AG20443 (cell line): Measurements from ENCODE around the gene PCBD2.
"Not testable (repeated sequence)": the region's sequence is repeated elsewhere in the genome, so short reads cannot be mapped to it uniquely, and the experiment has no call there.

ENCODE experiments used
- DNase-seq: peaks from one replicate; pipeline ENCODE4 v3.0.0; 2012; ENCODE audit warnings: low spot score, mixed read lengths

Gene PCBD2

GRCh38 chr5:134963098-134963497 lies 58.2 kb downstream of the PCBD2 start:
- DNase-seq, result no peak

DNA sequence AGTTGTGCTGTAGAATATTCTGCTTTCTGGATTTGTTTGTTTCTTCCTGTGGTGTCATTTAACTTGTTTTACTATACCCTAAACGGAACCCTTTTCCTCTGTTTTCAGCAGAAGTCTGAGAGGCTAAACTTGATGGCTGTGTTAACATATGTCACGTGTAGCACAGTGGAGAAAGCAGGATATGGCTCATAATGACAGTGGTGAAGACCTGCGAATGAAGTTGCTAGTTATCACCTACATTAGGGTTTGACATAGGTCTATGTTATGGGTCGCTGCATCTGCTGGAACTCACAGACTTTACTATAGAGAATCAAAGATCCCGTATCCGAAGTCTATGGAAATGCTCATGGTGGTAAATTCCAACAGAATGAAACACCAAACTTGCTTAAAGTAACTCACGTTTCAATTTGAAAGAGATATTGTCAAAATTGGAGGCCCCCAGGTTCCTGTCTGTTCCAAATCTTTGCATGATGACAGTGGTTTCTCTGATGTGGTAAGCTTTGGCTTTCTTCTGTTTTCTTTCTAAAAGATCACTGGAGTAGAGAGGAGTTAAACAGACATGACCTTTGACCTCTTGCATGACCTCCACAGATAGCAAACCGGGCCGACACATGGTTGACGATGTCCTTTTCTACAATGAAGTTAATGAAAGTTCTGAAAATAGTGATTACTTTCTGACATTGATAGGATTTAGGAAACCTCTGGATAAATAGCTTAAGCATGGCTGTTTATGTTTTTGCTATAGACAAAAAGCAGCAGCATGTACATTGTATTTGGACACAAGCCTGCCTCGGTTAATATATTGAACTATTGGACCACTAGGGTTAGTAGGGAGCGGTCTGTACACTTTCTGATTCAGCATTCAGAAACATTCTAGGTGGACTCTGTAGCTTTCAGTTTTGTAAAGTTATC lies 59.7 kb downstream of the PCBD2 start:
- no peak for DNase-seq

DNA sequence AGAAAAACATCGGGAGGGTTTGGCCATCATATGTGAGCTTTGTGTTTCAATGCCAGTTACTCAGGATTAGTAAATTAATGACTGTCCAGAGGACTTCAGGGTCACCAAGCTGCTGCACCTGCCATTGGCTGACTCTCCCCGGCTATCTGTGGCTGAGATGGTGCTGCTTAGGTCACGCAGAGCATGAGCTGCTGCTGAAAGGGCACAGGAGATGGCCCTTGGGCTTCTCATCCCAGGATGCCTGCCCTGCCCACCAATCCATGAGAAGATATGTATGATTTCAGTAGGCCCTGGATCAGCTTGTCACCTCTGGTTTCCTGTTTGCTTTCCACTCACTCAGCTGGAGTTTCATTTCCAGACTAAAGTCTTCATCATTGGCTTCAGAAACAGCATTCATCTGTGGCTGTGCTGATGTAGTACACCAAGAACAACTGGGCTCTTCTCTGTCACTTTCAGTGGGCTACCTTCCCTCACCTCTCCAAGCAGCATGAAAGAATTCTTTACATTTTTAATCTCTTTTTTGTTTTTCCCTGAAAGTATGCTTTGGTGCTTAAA lies 60.4 kb downstream of the PCBD2 start:
- no peak for DNase-seq

DNA sequence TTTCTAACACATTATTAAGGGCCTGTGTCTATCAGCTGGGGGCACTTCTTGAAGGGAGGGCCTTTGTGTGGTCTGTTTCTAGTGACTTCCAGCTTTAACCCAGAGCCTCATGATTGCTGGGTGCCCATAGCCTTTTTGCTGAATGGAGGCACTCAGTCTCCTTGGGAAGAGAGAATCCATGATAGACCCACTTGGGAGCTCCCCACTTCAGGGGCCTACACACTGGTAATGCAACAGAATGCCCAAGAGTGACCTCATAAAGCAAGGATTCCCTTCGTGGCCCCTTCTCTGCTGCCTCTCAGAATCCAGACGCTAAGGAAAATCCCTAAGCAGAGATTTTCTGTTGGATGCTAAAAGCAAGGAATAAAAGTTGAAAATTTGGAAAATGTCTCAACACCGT lies 62.7 kb downstream of the PCBD2 start, which contains the start of gene CATSPER3:
CATSPER3 (plus strand) TSS at position 301 of the 400 bp plus-strand sequence; CDS start at position 386, 85 bp downstream.
- no peak for DNase-seq

GRCh38 chr5:134968055-134968454 lies 63.1 kb downstream of the PCBD2 start:
- no peak for DNase-seq

- no peak for DNase-seq
Observed at GRCh38 chr5:134969166-134969565, 64.2 kb downstream of the PCBD2 start.

DNA sequence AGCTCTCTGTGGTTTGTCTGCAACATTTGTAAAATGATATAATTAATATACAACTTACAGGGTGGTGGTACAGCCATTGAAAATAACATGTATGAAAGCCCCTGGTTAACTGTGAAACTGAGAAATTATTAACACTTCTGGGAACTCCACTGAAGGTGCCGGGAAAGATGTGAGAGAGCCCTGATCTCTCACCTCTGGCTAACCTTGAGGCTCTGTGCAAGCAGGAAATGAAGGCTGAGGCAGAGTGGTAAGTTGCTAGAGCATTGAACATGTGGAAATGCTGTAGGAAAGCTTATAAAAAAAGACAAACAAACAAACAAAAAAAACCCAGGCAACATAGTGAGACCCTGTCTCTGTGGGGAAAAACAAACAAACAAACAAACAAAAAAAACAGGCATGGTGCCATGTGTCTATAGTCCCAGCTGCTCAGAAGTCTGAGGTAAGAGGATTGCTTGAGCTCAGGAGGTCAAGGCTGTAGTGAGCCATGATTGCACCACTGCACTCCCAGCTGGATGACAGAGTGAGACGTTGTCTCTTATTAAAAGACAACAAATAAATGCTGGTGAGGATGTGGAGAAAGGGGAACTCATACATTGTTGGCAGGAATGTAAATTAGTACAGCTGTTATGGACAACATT lies 70.3 kb downstream of the PCBD2 start:
- DNase-seq, result no peak

- DNase-seq, result no peak
Observed at GRCh38 chr5:134975843-134976242, 70.9 kb downstream of the PCBD2 start.

- no peak for DNase-seq
Observed at GRCh38 chr5:134976841-134977240, 71.9 kb downstream of the PCBD2 start.

GRCh38 chr5:134979416-134979815 lies 74.5 kb downstream of the PCBD2 start:
- DNase-seq, result no peak

DNA sequence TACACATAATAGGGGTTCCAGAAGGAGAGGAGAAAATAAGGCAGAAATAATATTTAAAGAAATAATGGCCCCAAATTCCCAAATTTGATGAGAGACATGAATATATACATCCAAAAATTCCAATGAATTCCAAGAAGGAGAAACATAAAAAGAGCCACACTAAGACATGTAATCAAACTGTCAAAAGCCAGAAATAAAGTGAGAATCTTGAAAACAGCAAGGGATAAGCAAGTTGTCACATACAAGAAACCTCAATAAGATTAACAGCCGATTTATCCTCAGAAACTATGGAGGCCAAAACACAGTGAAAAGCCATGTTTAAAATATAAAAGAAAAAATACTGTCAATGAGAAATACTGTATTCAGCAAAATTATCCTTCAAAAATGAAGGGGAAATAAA lies 77.3 kb downstream of the PCBD2 start:
- DNase-seq, result no peak

DNA sequence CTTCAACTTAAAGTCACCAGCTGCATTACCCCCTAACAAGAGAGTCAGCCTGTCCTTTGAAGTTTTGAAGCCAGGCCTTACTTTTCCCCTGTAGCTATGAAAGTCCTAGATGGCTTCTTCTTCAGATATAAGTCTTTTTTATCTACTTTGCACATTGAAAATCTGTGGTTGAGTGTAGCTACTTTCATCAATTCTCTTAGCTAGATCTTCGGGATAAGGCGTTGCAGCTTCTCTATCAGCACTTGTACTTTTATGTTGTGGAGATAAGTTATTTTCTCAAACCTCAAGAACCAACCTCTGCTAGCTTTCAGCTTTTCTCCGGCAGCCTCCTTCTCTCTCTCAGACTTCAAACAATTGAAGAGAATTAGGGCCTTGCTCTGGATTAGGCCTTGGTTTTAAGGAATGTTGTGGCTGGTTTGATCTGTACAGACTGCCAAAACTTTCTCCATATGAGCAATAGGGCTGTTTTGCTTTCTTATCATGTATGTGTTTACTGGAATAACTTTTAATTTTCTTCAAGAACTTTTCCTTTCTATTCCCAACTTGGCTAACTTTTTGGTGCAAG lies 84.4 kb downstream of the PCBD2 start:
- DNase-seq, result peak; percentile 12

DNA sequence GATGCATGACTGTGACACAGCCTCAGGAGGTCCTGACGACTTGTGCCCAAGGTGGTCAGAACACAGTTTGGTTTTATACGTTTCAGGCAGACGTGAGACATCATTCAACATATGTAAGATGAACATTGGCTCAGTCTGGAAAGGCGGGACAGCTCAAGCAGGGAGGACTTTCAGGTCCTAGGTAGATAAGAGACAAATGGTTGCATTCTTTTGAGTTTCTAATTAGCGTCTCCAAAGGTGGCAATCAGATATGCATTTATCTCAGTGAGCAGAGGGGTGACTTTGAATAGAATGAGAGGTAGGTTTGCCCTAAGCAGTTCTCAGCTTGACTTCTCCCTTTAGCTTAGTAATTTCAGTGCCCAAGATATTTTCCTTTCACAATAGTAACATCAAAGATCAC lies 85.3 kb downstream of the PCBD2 start:
- DNase-seq, result not testable (repeated sequence)

- no peak for DNase-seq
Observed at GRCh38 chr5:134992148-134992547, 87.2 kb downstream of the PCBD2 start.

GRCh38 chr5:134993161-134993560 lies 88.2 kb downstream of the PCBD2 start:
- DNase-seq, result no peak

DNA sequence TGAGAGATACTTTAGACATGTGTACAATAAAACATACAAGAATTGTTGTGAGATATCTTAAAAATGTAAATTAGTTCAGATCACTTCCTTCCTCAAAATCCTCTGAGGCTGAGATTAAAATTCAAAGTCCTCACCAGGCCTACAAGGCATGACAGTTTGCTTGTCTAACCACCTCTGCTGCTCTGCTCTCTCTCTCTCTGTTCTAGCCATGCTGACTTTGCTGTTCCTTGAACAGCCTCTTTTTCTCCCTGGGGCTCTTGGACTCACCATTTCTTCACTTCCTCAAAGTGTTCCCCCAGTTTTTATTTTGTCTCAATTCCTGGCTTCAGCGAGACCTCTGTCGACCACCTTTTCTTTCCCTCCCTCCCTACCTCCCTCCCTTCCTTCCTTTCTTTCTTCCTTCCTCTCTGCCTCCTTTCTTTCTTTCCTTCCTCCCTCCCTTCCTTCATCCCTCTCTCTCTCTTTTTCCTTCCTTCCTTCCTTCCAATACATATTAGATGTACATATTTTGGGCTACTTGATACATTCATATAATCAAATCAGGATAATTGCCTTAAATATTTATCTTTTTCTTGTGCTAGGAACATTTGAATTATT lies 89.7 kb downstream of the PCBD2 start:
- peak; percentile 6 for DNase-seq

DNA sequence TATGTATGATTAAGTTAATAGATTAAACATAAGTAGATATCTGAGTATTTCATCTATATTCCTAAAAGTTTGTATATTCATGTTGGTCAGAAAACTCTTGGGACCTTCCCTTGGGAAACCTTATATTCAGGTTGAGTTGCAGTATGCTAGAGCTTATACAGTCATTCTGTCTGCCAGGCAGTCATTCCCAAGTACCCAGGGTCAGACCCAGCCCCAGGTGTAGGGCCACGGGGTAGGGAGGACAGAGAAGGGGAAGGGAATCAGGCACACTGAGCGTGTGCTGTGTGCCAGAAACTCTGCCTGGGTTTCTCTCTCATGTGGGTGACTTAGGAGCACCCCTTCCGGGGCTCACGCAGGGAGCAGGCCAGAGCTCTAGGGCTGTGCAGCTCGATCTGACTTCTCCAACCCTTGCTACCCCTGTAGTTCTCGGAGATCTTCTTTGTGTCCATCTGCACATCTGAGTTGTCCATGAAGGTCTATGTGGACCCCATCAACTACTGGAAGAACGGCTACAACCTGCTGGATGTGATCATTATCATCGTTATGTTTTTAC lies 91.0 kb downstream of the PCBD2 start:
- DNase-seq, result no peak

DNA sequence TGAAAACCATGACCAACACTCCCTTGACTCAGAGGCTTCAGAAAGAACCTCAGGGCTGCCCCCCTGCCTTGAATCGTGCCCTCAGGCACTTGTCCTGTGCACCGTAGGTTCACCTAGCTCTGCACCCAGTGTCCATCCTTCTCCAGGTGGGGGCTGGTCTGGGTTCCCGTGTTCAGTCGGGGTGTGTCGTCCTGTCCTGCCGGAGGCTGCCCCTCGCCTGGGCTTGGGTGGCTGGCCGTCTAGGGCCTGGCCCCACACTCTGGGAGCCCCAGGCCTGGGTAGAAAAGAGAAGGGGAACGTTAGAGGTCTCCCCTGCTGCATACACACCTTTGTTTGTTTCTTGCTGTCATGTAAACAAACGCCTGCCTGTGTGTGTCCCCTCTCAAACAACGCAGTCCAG lies 92.1 kb downstream of the PCBD2 start:
- DNase-seq, result peak; percentile 9

- not testable (repeated sequence) for DNase-seq
Observed at GRCh38 chr5:134998068-134998467, 93.1 kb downstream of the PCBD2 start.

DNA sequence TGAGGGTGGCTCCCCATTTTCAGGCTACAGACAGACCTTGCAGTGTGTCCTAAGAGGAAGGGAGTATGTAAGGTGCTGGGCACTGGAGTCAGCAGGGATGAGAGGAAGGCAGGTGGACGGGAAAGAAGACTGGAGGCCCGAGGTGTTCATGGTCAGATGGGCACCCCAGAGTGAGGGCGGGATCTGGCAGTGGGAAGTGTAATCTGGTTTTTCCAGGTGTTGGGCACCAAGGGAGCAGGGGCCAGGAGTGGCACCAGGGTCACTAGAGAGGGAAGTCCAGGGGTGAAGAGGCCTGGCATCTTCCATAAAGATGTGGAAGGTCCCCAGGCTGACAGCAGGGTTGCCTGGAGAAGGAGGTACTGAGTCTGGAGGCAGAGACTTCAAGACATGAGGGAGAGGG lies 99.4 kb downstream of the PCBD2 start:
- DNase-seq, result peak; percentile 7

- peak; percentile 6 for DNase-seq
Observed at GRCh38 chr5:135005076-135005475, 100.1 kb downstream of the PCBD2 start.

DNA sequence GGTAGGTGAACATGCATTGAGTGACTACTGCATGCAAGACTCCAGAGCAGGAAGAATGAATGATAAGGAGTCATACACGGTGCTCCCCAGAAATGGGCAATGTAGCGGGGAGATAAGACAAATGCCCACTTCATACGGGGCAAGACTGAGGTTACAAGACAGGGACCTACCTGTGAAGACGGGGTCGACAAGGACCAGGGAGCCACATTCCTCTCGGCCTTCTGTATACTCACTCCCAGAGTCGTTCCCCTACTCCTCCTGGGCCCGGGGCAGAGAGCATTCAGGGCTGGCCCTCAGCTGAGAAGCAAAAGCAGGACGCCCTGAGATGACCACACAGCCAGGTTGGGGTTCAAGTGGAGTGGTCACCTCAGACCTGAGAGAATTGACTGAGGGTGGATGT lies 102.4 kb downstream of the PCBD2 start:
- peak; percentile 2 for DNase-seq
